ENCODE results near the gene PDS5B. TPM values are rescaled to one million over a fixed set of nuclear protein-coding genes. Genes with fewer than 3 reads are reported as not detected.

Gene PDS5B
- total RNA-seq, 6 experiments from 2014 or later = 11.9 to 14.2 (median 12.5) TPM

DNA sequence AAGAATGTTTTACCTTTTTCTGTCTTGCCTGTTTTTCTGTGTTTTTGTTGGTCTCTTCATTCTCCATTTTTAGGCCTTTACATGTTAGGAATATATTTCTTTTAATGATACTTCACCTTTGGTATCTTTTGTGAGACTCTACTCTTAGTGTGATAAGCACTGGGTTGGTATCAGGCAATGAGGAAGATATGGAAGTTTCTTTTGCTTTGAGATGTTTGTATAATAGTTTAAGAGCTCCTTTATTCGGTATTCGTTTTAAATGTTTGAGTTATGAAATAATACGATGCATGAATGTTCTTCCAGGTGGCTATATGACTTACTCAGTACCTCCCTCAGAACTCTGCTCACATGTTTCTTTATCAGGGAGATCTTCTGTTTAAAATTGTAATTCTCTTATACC is 144.8 kb downstream of the PDS5B start:
- DNase-seq = no peak
- H3K27me3 ChIP-seq = no peaks in the 10 kb centered on the region
- H3K27ac ChIP-seq = no peak overlapping the region
- intact Hi-C loops (cut with DNase I) = no loop called here
- WGBS (ENCODE audit: insufficient coverage, low coverage, low lambda C conversion rate, missing lambda C conversion rate) = 64% methylated on average over 3 of the region's 3 CpGs
- TF ChIP-seq, protein P1, sequence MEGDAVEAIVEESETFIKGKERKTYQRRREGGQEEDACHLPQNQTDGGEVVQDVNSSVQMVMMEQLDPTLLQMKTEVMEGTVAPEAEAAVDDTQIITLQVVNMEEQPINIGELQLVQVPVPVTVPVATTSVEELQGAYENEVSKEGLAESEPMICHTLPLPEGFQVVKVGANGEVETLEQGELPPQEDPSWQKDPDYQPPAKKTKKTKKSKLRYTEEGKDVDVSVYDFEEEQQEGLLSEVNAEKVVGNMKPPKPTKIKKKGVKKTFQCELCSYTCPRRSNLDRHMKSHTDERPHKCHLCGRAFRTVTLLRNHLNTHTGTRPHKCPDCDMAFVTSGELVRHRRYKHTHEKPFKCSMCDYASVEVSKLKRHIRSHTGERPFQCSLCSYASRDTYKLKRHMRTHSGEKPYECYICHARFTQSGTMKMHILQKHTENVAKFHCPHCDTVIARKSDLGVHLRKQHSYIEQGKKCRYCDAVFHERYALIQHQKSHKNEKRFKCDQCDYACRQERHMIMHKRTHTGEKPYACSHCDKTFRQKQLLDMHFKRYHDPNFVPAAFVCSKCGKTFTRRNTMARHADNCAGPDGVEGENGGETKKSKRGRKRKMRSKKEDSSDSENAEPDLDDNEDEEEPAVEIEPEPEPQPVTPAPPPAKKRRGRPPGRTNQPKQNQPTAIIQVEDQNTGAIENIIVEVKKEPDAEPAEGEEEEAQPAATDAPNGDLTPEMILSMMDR (IDR thresholded peaks at IDR 0.05) = no peak
- TF ChIP-seq POLR2A (IDR thresholded peaks at IDR 0.05) = no peak
- peaks cover 0 to 4% (median 0%) of the 10 kb centered on the region in 4 donors for H3K36me3 ChIP-seq
- H3K9me3 ChIP-seq = no peaks in the 10 kb centered on the region
- no peak overlapping the region for H3K4me3 ChIP-seq
- peaks cover 0 to 23% (median 3%) of the 10 kb centered on the region in 4 donors for H3K4me1 ChIP-seq
- ATAC-seq = peak in 1 of 4 donors; percentile 9

DNA sequence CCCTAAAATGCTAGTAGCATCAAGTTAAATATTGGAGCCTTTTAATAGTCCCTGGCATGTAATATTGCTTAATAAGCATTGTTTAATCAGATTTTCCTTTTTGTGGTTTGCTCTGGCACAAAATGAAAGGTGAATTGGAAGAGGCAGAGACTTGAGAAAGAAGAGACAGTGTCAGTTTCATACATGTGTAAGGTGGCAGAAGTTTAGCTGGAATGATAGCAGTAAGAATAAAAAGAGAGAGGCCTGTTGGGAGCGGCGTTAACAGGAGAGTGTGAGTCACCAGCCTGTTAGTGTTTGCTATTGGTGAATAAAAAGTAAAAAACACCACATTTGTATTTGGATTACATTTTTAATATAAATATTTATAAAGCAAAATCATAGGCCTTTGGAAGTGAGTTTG is 145.3 kb downstream of the PDS5B start:
- Histone ChIP-seq H3K27ac (peak overlapping the region in 1 of 3 donors; percentile 7), H3K4me3 (no peak overlapping the region), H3K36me3 (peaks cover 0 to 4% (median 0%) of the 10 kb centered on the region in 4 donors), H3K9me3 (no peaks in the 10 kb centered on the region), H3K4me1 (peaks cover 0 to 26% (median 3%) of the 10 kb centered on the region in 4 donors), H3K27me3 (no peaks in the 10 kb centered on the region)
- ATAC-seq (peak; percentile 45 to 76 (median 60)), DNase-seq (no peak)
- WGBS (ENCODE audit: insufficient coverage, low coverage, low lambda C conversion rate, missing lambda C conversion rate) = 21% methylated on average over 2 of the region's 2 CpGs
- intact Hi-C loops (cut with DNase I) = no loop called here
- TF ChIP-seq POLR2A (IDR thresholded peaks at IDR 0.05) = no peak
- TF ChIP-seq, protein P1 (IDR thresholded peaks at IDR 0.05) = no peak

GRCh38 chr13:32733690-32734089 is 147.4 kb downstream of the PDS5B start:
- no peaks in the 10 kb centered on the region for H3K27me3 ChIP-seq
- 80% methylated on average over 5 of the region's 5 CpGs for WGBS (ENCODE audit: insufficient coverage, low coverage, low lambda C conversion rate, missing lambda C conversion rate)
- intact Hi-C loops (cut with DNase I) = no loop called here

DNA sequence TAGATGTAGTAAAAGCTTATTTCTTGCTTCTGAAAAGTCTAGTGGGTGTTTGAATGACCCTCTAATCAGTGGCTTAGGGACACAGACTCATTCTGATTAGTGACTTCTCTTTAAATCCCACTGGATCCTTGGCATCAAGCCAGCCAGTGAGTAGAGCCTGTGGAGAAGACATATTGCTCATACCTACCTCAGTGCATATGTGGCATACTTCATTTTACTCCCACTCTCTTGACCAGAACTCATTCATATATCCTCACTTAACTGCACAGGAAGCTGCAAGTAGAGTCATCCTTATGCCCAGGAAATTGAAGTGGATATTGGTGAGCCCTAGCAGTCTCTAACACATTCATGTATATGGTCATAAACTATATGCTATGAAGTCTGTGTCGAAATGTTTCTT is 148.3 kb downstream of the PDS5B start:
- TF ChIP-seq, protein P1 (IDR thresholded peaks at IDR 0.05) = no peak
- no peak for TF ChIP-seq POLR2A (IDR thresholded peaks at IDR 0.05)
- 100% methylated on average over 1 of the region's 1 CpG for WGBS (ENCODE audit: insufficient coverage, low coverage, low lambda C conversion rate, missing lambda C conversion rate)
- DNase-seq (no peak), ATAC-seq (no peak)
- Histone ChIP-seq H3K27me3 (no peaks in the 10 kb centered on the region), H3K27ac (no peak overlapping the region), H3K36me3 (peaks cover 0 to 4% (median 0%) of the 10 kb centered on the region in 4 donors), H3K4me1 (peaks cover 0 to 26% (median 3%) of the 10 kb centered on the region in 4 donors), H3K4me3 (no peak overlapping the region), H3K9me3 (no peaks in the 10 kb centered on the region)
- intact Hi-C loops (cut with DNase I) = no loop called here

More at GRCh38 chr13:32733690-32734089, 147.4 kb downstream of the PDS5B start:
- Histone ChIP-seq H3K27ac (no peak overlapping the region), H3K4me3 (no peak overlapping the region), H3K36me3 (peaks cover 0 to 4% (median 0%) of the 10 kb centered on the region in 4 donors), H3K4me1 (peaks cover 0 to 26% (median 3%) of the 10 kb centered on the region in 4 donors), H3K9me3 (no peaks in the 10 kb centered on the region)
- TF ChIP-seq POLR2A (IDR thresholded peaks at IDR 0.05) = no peak
- TF ChIP-seq, protein P1 (IDR thresholded peaks at IDR 0.05) = no peak
- ATAC-seq (no peak), DNase-seq (no peak)

DNA sequence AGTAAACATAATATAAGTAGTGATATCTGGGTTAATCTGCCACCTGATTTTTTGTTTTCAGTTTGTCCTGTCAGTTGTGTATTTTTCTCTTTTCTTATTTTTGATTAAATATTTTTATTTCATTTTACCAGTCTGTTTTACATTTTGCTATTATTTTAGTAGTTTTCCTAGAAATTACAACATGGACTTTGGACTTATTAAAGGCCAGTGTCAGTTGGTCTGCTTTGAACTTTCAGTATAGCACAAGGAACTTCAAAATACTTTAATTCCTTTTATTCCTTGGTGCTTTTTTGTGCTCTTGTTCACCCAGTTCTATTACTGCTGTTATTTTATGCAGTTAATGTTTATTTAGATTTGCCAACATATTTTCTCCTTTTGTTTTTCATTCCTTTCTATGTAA is 149.6 kb downstream of the PDS5B start:
- DNase-seq (no peak), ATAC-seq (peak in 3 of 4 donors; percentile 31 to 41 (median 35))
- TF ChIP-seq, protein P1 (IDR thresholded peaks at IDR 0.05) = no peak
- no peak for TF ChIP-seq POLR2A (IDR thresholded peaks at IDR 0.05)
- Histone ChIP-seq H3K27me3 (no peaks in the 10 kb centered on the region), H3K27ac (peak overlapping the region; percentile 6 to 77 (median 68)), H3K4me1 (peaks cover 0 to 25% (median 3%) of the 10 kb centered on the region in 4 donors), H3K9me3 (no peaks in the 10 kb centered on the region), H3K36me3 (peaks cover 0 to 4% (median 0%) of the 10 kb centered on the region in 4 donors), H3K4me3 (no peak overlapping the region)
- intact Hi-C loops (cut with DNase I) = no loop called here
